Glomerular visceral epithelial cell (primary cell): ENCODE results near the gene SCN2B.

Source experiments
- DNase-seq: peaks from one replicate; pipeline ENCODE4 v3.0.0-alpha.2; 2016; ENCODE audit errors: extremely low spot score

SCN2B gene

DNA sequence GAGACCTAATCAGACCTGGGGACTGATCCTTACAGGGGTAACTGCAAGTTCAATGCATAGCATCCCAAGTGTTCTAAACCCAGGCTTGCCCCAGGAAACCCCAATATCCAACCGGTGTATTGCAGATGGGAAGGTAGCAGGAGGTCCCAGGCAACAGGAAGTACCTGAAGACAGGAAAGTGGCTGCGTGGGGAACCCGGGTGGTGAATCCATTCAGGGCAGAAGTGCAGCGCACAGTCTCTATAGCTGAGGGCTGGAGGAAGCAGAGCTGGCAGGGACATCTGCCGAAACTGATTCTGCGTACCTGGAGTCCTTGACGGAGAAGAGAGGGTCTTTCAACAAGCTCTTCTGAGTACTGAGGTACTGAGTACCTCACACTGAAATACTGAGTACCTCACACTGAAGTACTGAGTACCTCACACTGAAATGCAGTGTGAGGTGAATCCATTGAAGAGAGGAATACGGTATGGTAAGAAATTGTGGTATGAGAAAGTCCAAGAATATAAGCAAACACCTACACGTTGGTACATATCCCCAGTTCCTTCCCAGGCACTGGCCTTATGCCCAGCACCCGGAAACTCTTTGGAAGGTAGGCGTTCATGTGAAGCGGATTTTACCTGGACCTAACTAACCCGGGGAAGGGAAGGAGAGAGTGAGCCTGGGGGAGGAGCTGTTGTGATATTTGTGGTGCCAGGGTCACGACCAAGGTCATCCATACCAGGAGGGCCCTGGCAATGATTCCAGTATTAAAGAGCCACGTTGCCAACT is 43.9 kb downstream of the SCN2B start:
- no peak for DNase-seq

GRCh38 chr11:118129471-118130172 is 46.8 kb downstream of the SCN2B start:
- no peak for DNase-seq

GRCh38 chr11:118128721-118129470 is 47.5 kb downstream of the SCN2B start:
- DNase-seq: no peak

GRCh38 chr11:118128310-118128709 is 48.1 kb downstream of the SCN2B start:
- no peak for DNase-seq

DNA sequence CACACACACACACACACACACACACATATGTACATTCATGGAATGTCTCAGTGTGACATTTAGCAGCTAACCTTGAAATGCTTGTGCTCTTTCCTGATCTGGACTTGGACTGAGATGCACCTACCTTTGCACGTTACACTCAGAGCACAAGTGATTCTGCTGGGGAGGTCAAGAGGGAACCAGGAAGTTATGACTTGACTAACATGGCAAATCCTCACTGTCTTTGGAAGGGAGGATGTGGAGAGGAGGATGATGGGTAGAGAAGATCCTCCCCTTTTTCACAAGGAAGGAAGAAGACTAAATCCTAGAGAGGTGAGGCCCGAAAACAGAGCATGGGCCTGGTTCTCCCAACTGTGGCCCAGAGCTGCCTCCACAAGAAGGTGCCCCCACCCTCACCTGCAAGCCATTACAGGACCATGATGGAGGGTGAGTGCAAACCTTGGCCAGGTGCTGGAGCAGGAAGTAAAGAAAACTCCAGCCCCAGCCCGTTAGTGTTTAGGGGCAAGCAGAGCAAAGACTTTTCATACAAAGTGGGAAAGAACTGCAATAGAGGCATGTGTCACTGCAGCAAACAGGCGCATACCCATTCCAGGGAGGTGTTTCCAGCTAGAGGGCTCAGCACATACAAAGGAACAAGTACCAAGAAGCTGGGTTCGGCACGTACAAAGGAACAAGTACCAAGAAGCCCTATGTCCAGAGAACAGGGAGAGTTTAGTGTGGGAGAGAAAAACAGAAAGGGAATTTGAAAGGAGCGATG is 50.2 kb downstream of the SCN2B start:
- DNase-seq: no peak

- DNase-seq: no peak
Observed at GRCh38 chr11:118124929-118125535, 51.4 kb downstream of the SCN2B start.

GRCh38 chr11:118120793-118121192 is 55.6 kb downstream of the SCN2B start:
- DNase-seq: no peak

GRCh38 chr11:118117790-118118601 is 58.4 kb downstream of the SCN2B start:
- no peak for DNase-seq

DNA sequence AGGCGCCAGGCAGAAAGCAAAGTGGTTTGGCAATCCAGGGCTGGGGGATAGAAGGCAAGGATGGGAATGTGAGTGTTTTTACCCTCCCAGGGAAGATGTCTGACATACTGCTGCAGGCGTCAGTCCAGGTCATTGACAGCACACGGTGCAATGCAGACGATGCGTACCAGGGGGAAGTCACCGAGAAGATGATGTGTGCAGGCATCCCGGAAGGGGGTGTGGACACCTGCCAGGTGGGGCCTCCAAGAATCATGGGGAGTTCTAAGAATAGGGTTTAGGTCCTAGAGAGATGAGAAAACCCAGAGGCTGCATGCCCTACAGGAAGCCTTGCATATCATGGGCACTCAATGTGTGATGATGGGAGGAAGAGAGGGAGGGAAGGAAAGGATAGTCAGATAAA is 61.4 kb downstream of the SCN2B start:
- DNase-seq: no peak

DNA sequence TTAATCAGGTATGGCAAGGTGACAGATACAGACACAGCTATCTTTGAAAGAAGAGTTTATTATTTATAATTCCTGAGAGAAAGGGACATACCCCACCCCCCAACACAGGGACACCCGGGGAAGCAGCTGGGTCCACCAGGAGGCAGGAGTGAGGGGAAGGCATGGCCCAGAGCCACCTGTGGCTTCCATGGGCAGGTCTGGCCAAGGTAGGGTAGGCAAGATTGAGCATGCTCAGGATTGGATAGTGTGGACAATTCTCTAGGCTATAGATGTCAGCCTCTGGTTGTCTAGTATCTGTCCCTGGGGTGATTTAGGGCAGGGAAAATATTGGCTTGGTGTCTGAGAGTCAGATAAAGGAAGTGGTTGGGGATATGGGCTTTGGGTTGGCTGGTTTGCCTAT is 62.2 kb downstream of the SCN2B start:
- DNase-seq: no peak

DNA sequence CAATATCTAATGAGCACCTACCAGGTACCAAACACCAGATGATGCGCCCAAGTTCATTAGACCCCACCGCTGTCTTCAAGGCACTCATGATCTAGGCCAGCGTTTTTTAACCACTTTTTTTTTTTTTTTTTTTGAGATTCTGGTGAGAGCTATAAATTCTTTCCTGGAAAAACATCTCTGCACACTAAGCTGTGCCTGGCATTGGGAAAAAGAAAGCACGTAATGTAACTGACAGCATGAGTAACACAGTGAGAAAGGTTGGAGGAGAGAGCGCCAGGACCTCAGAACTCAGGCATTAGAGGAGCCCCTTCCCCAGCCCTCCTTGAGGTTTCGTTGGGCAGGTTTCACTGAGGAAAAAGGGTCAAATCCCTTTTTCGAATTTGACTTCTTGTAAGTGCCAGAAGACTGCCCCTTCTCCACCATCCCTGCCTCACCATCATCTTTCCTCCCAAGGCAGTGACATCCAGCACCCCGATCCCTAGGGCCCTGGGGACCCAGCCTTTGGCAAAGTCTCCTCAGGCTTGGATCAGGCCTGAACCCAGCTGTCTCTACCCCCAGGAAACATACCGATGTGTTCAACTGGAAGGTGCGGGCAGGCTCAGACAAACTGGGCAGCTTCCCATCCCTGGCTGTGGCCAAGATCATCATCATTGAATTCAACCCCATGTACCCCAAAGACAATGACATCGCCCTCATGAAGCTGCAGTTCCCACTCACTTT is 63.6 kb downstream of the SCN2B start:
- no peak for DNase-seq
